ENCODE measurements around the gene NAGLU.

Gene NAGLU

DNA sequence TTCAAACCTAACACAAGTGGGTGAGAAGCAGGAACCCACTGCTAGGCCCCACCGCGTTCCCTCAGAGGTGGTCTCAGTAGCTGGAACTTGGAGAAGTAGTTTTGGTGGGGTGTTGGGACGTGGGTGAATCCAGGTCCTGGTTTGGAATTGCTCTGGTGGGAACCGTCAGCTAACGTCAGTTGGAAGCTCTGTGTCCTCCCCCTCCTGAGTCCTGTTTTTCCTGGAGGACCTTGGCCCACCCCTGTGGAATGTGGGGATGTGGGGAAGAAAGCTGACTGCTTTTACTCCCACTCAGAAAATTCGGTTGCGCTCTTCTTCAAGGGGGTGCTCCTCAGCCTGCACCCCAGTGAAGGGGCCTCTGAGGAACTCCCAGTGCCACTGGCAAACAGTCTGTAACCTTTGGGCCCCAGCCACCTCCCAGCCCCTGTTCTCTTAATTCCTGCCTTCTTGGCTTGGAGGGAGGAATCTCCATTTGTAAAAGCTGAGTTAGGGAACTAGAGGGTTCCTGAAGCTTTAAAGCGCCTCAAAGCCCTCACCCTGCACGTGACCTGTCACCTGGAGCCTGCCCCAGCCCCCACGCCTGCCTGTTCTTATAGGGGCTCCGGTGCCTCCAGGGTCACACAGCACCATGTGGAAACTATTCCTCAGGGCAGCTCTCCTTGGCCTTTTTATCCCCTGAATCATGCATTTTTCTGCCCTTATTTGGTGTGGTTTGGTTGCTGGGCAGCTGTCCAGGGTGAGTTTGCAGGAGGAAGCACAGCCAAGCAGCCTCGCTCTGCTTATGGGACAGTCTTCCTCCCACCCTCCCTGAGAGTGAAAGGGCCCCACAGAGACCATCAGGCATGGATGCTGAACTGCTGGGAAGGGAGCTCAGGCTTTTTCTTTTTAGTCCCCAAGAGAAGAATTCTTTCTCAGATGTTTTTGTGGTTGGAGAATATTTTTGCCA lies 16.2 kb upstream of the NAGLU start:
- TF ChIP-seq CTCF (IDR thresholded peaks at IDR 0.05; ENCODE audit: borderline replicate concordance, control extremely low read depth, extremely low read depth, insufficient read depth, missing control alignments), result no peak
- no peak for DNase-seq (ENCODE audit: low spot score)
- in situ Hi-C loops (cut with MboI; ENCODE audit: low sequenced_read_pairs, unreplicated experiment), result no loop called here

GRCh38 chr17:42520540-42520951 lies 15.5 kb upstream of the NAGLU start:
- TF ChIP-seq CTCF (IDR thresholded peaks at IDR 0.05; ENCODE audit: borderline replicate concordance, control extremely low read depth, extremely low read depth, insufficient read depth, missing control alignments), result no peak

GRCh38 chr17:42521036-42521435 lies 15.0 kb upstream of the NAGLU start:
- in situ Hi-C loops (cut with MboI; ENCODE audit: low sequenced_read_pairs, unreplicated experiment), result no loop called here
- no peak for DNase-seq (ENCODE audit: low spot score)
- no peak for TF ChIP-seq CTCF (IDR thresholded peaks at IDR 0.05; ENCODE audit: borderline replicate concordance, control extremely low read depth, extremely low read depth, insufficient read depth, missing control alignments)

More at GRCh38 chr17:42520540-42520951, 15.5 kb upstream of the NAGLU start:
- no peak for DNase-seq (ENCODE audit: low spot score)
- in situ Hi-C loops (cut with MboI; ENCODE audit: low sequenced_read_pairs, unreplicated experiment), result no loop called here

GRCh38 chr17:42521666-42522262 lies 14.3 kb upstream of the NAGLU start:
- TF ChIP-seq CTCF (IDR thresholded peaks at IDR 0.05; ENCODE audit: borderline replicate concordance, control extremely low read depth, extremely low read depth, insufficient read depth, missing control alignments), result no peak
- no peak for DNase-seq (ENCODE audit: low spot score)
- in situ Hi-C loops (cut with MboI; ENCODE audit: low sequenced_read_pairs, unreplicated experiment), result no loop called here

GRCh38 chr17:42522263-42522790 lies 13.7 kb upstream of the NAGLU start:
- no peak for TF ChIP-seq CTCF (IDR thresholded peaks at IDR 0.05; ENCODE audit: borderline replicate concordance, control extremely low read depth, extremely low read depth, insufficient read depth, missing control alignments)
- in situ Hi-C loops (cut with MboI; ENCODE audit: low sequenced_read_pairs, unreplicated experiment), result no loop called here
- DNase-seq (ENCODE audit: low spot score), result no peak

- no peak for DNase-seq (ENCODE audit: low spot score)
- in situ Hi-C loops (cut with MboI; ENCODE audit: low sequenced_read_pairs, unreplicated experiment), result no loop called here
- no peak for TF ChIP-seq CTCF (IDR thresholded peaks at IDR 0.05; ENCODE audit: borderline replicate concordance, control extremely low read depth, extremely low read depth, insufficient read depth, missing control alignments)
Observed at GRCh38 chr17:42522798-42523278, 13.2 kb upstream of the NAGLU start.

All from GM13976 (cell line).